Neural cell (in vitro differentiated cells): ENCODE results near the gene SALL2. TPM values are rescaled to one million over a fixed set of nuclear protein-coding genes. Genes with fewer than 3 reads are reported as not detected.

Experiments
- H2AFZ ChIP-seq: fragments of 200-600, 300-800 bp; sonication (generic), shearing (Covaris generic); 2 replicates; pipeline ENCODE4 v1.6.0; 2014; ENCODE audit warnings: low read depth, mild to moderate bottlenecking, antibody characterized with exemption, low read length, moderate library complexity
- H3F3A ChIP-seq: fragments of 200-600 bp; shearing (Covaris generic); 2 replicates; pipeline ENCODE4 v1.6.1; 2016; ENCODE audit warnings: mild to moderate bottlenecking, moderate library complexity, mixed read lengths, antibody characterized with exemption, low read length; ENCODE audit not compliant: insufficient read depth, poor library complexity, severe bottlenecking
- H3K27ac ChIP-seq: fragments of 200-600, 300-800 bp; sonication (generic), shearing (Covaris generic); 2 replicates; pipeline ENCODE4 v1.5.1; 2014; ENCODE audit warnings: mild to moderate bottlenecking, low read length, moderate library complexity
- H3K27me3 ChIP-seq: fragments of 300-800, 200-600 bp; sonication (generic), shearing (Covaris generic); 2 replicates; pipeline ENCODE4 v1.6.0; 2014; ENCODE audit warnings: mild to moderate bottlenecking, low read depth, low read length, moderate library complexity; ENCODE audit not compliant: insufficient read depth
- H3K36me3 ChIP-seq: fragments of 300-800, 200-600 bp; sonication (generic), shearing (Covaris generic); 2 replicates; pipeline ENCODE4 v1.5.1; 2014; ENCODE audit warnings: mild to moderate bottlenecking, antibody characterized with exemption, low read length, moderate library complexity; ENCODE audit not compliant: insufficient read depth
- H3K4me2 ChIP-seq: fragments of 300-800, 200-600 bp; sonication (generic), shearing (Covaris generic); 2 replicates; pipeline ENCODE4 v1.6.0; 2014; ENCODE audit warnings: mild to moderate bottlenecking, low read length
- H3K4me3 ChIP-seq: fragments of 300-800, 200-600 bp; sonication (generic), shearing (Covaris generic); 2 replicates; pipeline ENCODE4 v1.5.1; 2014; ENCODE audit warnings: mild to moderate bottlenecking, low read length, moderate library complexity
- H3K79me2 ChIP-seq: fragments of 200-600 bp; shearing (Covaris generic); replicated peaks from 2 replicates; pipeline ENCODE4 v1.6.0; 2014; ENCODE audit warnings: mild to moderate bottlenecking, low read length, moderate library complexity; ENCODE audit not compliant: insufficient read depth
- H3K9ac ChIP-seq: fragments of 300-800, 200-600 bp; sonication (generic), shearing (Covaris generic); 2 replicates; pipeline ENCODE4 v1.6.1; 2016; ENCODE audit warnings: mild to moderate bottlenecking, low read length, mixed read lengths
- H3K9me2 ChIP-seq: fragments of 200-600 bp; shearing (Covaris generic); 2 replicates; pipeline ENCODE4 v1.6.1; 2016; ENCODE audit warnings: mild to moderate bottlenecking, low read length, mixed read lengths; ENCODE audit not compliant: insufficient read depth
- H3K9me3 ChIP-seq: fragments of 200-600, 300-800 bp; sonication (generic), shearing (Covaris generic); 2 replicates; pipeline ENCODE4 v1.6.1; 2016; ENCODE audit warnings: mild to moderate bottlenecking, mixed run types, low read length, moderate library complexity, mixed read lengths
- H4K20me1 ChIP-seq: fragments of 200-600 bp; shearing (Covaris generic); 2 replicates; pipeline ENCODE4 v1.6.1; 2016; ENCODE audit warnings: mild to moderate bottlenecking, mixed run types; ENCODE audit not compliant: insufficient read depth
- EP300 ChIP-seq: fragments of 450-650 bp; conservative IDR thresholded peaks from 2 replicates; pipeline ENCODE4 v1.6.1; 2014; ENCODE audit warnings: antibody characterized with exemption, mild to moderate bottlenecking, moderate library complexity; ENCODE audit not compliant: poor library complexity, severe bottlenecking
- EZH2 ChIP-seq: fragments of 200-600, 300-800 bp; shearing (Covaris generic), sonication (generic); IDR thresholded peaks from 2 replicates; pipeline ENCODE4 v1.6.1; 2014; ENCODE audit warnings: antibody characterized with exemption, low read length, borderline replicate concordance, mild to moderate bottlenecking; ENCODE audit not compliant: insufficient read depth, poor library complexity, severe bottlenecking
- MXI1 ChIP-seq: fragments of 450-650 bp; conservative IDR thresholded peaks from 2 replicates; pipeline ENCODE4 v1.6.1; 2014; ENCODE audit warnings: antibody characterized with exemption, mild to moderate bottlenecking; ENCODE audit not compliant: poor library complexity, severe bottlenecking
- POLR2AphosphoS5 ChIP-seq: IDR thresholded peaks from 2 replicates; pipeline ENCODE4 v1.6.1; 2012
- RAD21 ChIP-seq: fragments of 450-650 bp; conservative IDR thresholded peaks from 2 replicates; pipeline ENCODE4 v1.6.1; 2014; ENCODE audit warnings: antibody characterized with exemption, mild to moderate bottlenecking, moderate library complexity
- SMC3 ChIP-seq: fragments of 450-650 bp; conservative IDR thresholded peaks from 2 replicates; pipeline ENCODE4 v1.6.1; 2014; ENCODE audit warnings: antibody characterized with exemption, mild to moderate bottlenecking, moderate library complexity; ENCODE audit not compliant: poor library complexity
- TAF1 ChIP-seq: IDR thresholded peaks from 2 replicates; pipeline ENCODE4 v1.6.1; 2012; ENCODE audit warnings: low read depth
- polyA plus RNA-seq: library from polyadenylated mRNA; depleted of rRNA; stranded (reverse); fragments of >200 nt; gene quantifications from 2 replicates; pipeline ENCODE4 v1.2.3, GENCODE V29; 2014
- TF ChIP-seq, protein P1 (sequence below): IDR thresholded peaks from 2 replicates; pipeline ENCODE4 v1.6.1; 2012; ENCODE audit warnings: borderline replicate concordance
- TF ChIP-seq, protein P2 (sequence below): fragments of 450-650 bp; IDR thresholded peaks from 2 replicates; pipeline ENCODE4 v1.5.1; 2014; ENCODE audit warnings: antibody characterized with exemption, mild to moderate bottlenecking, moderate library complexity; ENCODE audit not compliant: poor library complexity, severe bottlenecking

The SALL2 gene
- polyA plus RNA-seq, 1 donor from 2014 or later, result 23.6 TPM

DNA sequence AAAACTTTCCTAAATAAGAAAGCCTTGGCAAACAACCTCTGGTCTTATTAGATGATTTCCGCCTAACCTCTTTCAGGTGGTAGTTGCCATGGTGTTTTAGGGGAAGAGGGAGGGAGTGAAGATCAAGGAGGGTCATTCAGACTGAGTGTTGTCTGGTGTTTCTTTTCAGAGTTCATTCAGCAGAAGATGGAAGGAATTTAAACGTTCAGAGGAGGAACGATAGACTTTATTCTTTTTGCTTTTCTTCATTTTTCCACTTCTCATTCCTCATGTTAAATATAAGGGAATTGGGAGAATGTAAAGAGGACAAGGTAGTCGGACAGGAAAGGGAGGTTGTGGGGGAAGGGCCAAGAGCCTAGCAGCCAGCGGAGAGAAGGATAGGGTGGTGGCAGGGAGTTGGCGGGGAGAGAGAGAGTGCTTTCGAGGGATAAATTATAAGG, 17.4 kb upstream of the SALL2 start:
- Histone ChIP-seq H3K27me3 (no peaks in the 10 kb centered on the region), H3K27ac (peak overlapping the region; percentile 24), H3K4me3 (peak overlapping the region; percentile 29), H3K4me2 (no peak overlapping the region), H4K20me1 (no peaks in the 10 kb centered on the region), H3F3A (no peaks in the 10 kb centered on the region), H3K9me3 (no peaks in the 10 kb centered on the region), H3K36me3 (no peaks in the 10 kb centered on the region), H2AFZ (peak overlapping the region; percentile 7), H3K79me2 (no peaks in the 10 kb centered on the region), H3K9me2 (no peaks in the 10 kb centered on the region), H3K9ac (no peak overlapping the region)
- no peak for TF ChIP-seq TAF1
- TF ChIP-seq, protein P1, sequence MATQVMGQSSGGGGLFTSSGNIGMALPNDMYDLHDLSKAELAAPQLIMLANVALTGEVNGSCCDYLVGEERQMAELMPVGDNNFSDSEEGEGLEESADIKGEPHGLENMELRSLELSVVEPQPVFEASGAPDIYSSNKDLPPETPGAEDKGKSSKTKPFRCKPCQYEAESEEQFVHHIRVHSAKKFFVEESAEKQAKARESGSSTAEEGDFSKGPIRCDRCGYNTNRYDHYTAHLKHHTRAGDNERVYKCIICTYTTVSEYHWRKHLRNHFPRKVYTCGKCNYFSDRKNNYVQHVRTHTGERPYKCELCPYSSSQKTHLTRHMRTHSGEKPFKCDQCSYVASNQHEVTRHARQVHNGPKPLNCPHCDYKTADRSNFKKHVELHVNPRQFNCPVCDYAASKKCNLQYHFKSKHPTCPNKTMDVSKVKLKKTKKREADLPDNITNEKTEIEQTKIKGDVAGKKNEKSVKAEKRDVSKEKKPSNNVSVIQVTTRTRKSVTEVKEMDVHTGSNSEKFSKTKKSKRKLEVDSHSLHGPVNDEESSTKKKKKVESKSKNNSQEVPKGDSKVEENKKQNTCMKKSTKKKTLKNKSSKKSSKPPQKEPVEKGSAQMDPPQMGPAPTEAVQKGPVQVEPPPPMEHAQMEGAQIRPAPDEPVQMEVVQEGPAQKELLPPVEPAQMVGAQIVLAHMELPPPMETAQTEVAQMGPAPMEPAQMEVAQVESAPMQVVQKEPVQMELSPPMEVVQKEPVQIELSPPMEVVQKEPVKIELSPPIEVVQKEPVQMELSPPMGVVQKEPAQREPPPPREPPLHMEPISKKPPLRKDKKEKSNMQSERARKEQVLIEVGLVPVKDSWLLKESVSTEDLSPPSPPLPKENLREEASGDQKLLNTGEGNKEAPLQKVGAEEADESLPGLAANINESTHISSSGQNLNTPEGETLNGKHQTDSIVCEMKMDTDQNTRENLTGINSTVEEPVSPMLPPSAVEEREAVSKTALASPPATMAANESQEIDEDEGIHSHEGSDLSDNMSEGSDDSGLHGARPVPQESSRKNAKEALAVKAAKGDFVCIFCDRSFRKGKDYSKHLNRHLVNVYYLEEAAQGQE, result no peak
- no peak for TF ChIP-seq EP300
- no peak for TF ChIP-seq EZH2
- TF ChIP-seq POLR2AphosphoS5, result no peak
- TF ChIP-seq MXI1, result no peak
- TF ChIP-seq SMC3, result no peak
- TF ChIP-seq, protein P2, sequence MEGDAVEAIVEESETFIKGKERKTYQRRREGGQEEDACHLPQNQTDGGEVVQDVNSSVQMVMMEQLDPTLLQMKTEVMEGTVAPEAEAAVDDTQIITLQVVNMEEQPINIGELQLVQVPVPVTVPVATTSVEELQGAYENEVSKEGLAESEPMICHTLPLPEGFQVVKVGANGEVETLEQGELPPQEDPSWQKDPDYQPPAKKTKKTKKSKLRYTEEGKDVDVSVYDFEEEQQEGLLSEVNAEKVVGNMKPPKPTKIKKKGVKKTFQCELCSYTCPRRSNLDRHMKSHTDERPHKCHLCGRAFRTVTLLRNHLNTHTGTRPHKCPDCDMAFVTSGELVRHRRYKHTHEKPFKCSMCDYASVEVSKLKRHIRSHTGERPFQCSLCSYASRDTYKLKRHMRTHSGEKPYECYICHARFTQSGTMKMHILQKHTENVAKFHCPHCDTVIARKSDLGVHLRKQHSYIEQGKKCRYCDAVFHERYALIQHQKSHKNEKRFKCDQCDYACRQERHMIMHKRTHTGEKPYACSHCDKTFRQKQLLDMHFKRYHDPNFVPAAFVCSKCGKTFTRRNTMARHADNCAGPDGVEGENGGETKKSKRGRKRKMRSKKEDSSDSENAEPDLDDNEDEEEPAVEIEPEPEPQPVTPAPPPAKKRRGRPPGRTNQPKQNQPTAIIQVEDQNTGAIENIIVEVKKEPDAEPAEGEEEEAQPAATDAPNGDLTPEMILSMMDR, result no peak
- TF ChIP-seq RAD21, result no peak

DNA sequence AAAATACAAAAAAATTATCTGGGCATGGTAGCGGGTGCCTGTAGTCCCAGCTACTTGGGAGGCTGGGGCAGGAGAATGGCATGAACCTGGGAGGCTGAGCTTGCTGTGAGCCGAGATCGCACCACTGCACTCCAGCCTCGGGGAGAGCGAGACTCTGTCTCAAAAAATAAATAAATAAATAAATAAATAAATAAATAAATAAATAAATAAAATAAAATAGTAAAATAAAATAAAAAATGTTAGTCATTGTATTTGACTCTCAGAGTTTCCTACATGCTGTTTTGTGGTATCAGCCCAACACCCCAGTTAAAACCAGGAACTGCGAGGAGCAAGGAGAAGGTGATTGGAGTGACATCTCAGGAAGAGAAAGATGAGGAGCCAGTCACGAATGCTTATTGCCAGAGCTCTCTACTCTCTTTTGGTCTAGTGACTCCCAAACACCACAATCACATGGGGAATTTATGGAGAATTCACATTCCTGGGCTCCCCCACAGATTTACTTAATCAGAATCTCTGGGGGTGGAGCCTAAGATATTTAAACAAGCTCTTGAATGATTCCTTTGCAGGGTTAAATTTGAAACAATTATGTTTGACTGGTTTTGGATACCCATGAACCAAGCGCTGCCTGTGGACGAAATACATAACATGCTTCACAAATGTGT, 15.4 kb upstream of the SALL2 start:
- Histone ChIP-seq H4K20me1 (no peaks in the 10 kb centered on the region), H3K4me3 (no peak overlapping the region)

More for the DNA sequence above, 15.4 kb upstream of the SALL2 start:
- Histone ChIP-seq H3K27me3 (no peaks in the 10 kb centered on the region), H3K36me3 (no peaks in the 10 kb centered on the region), H3K79me2 (peaks cover 10% of the 10 kb centered on the region), H3K9me3 (no peaks in the 10 kb centered on the region), H3K9me2 (no peaks in the 10 kb centered on the region), H3K9ac (no peak overlapping the region), H3K27ac (no peak overlapping the region), H3K4me2 (no peak overlapping the region), H2AFZ (no peak overlapping the region), H3F3A (no peaks in the 10 kb centered on the region)
- TF ChIP-seq TAF1 (no peak), EP300 (no peak), MXI1 (no peak), EZH2 (no peak), POLR2AphosphoS5 (no peak), RAD21 (no peak)
- TF ChIP-seq, protein P2, result no peak
- TF ChIP-seq, protein P1, result no peak
